SK-MEL-5 (cell line): ENCODE data around the gene SLC22A23. TPM values are rescaled to one million over a fixed set of nuclear protein-coding genes. Genes with fewer than 3 reads are reported as not detected.

Experiments
- DNase-seq: peaks from one replicate; pipeline ENCODE4 v3.0.0-alpha.2; 2016; ENCODE audit warnings: low read depth, low spot score
- in situ Hi-C: cut with HindIII; loops from 2 replicates; pipeline ENCODE4 v1.10.0; 2016; ENCODE audit warnings: low sequenced_read_pairs, high pct_unique_total_duplicates, low pct_unique_long_range_greater_than_20kb
- total RNA-seq: library from RNA; depleted of rRNA; stranded (reverse); fragments of >200 nt; shearing (Covaris generic); gene quantifications from 2 replicates; pipeline ENCODE4 v1.2.3, GENCODE V29; 2014

SLC22A23 gene
- total RNA-seq, 1 experiment from 2014 or later: 6.2 TPM

GRCh38 chr6:3237761-3238662 lies 218.8 kb downstream of the SLC22A23 start:
- in situ Hi-C loops: no loop called here
- no peak for DNase-seq

DNA sequence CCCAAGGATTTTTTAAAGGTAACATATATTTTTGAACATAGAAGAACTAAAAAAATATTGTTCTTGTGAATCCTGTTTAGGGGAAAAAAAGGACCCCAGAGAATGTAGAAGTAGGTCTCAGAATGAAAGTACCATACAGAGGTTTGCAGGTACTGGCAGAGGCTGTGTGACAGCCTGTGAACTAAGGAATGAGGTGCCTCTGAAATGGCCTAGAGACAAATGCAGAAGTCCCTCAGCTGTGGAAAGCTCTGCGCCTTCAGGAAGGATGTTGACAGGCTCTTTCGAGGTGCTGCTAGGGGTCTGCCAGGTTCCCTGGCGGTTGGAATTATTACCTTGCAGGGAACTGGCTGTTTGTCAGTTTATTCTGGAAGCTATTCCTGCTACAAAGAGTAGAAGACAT lies 220.8 kb downstream of the SLC22A23 start:
- no peak for DNase-seq
- in situ Hi-C loops: no loop called here

DNA sequence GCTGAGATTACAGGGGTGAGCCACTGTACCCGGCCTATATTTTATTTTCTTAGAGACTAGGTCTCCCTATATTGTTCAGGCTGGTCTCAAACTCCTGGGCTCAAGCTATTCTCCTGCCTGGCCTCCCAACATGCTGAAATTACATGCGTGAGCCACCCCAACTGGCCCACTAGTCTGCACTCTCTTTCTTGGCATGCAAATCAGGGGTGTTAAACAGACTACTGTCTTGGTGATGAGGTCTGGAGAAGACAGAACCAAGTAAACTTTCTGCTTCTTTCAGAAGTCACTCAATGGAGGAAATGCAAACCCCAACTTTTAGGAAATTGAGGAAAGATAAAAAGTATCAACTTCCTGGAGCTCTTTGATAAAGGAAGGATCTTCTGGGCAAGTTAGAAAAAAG lies 221.4 kb downstream of the SLC22A23 start:
- DNase-seq: no peak
- in situ Hi-C loops: no loop called here

GRCh38 chr6:3233904-3234303 lies 222.9 kb downstream of the SLC22A23 start:
- in situ Hi-C loops: no loop called here
- DNase-seq: no peak

DNA sequence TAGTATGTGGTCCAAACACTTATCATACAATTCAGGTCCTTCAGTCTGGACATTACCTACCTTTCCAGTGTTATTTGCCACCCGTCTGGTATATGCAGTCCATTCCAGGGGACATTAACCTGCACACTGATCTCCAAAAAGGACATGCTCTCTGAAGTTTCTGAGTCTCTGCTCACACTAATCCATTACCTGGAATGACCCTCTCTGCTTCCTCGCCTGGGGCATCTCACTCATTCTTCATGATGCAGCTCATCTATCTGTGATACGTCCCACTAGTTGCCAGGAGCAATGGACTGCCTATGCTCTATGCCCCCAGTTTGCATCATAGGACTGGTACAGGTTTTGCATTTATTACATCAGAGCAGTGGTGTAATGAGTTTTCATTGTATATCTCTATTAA lies 223.5 kb downstream of the SLC22A23 start:
- no peak for DNase-seq
- in situ Hi-C loops: no loop called here

- DNase-seq: no peak
- in situ Hi-C loops: no loop called here
These were observed 224.6 kb downstream of the SLC22A23 start for GRCh38 chr6:3232017-3232945.

GRCh38 chr6:3231247-3232016 lies 225.4 kb downstream of the SLC22A23 start:
- in situ Hi-C loops: no loop called here
- DNase-seq: peak; percentile 86

DNA sequence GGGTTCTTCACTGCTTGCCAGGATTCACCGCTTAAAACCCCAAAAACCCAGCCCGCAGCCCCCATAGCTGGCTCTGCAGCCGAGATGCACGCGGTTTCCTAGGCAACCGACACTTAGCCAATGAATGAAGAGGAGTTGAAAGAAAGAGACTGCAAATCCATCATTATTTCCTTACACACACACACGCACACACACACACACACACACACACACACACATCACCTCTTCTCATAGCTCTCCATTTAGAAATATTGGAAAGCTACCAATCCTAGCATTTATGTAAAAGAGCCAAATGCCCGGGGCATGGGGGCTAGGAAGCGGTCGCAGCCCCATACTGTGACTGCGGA lies 226.0 kb downstream of the SLC22A23 start:
- DNase-seq: peak; percentile 74
- in situ Hi-C loops: no loop called here

DNA sequence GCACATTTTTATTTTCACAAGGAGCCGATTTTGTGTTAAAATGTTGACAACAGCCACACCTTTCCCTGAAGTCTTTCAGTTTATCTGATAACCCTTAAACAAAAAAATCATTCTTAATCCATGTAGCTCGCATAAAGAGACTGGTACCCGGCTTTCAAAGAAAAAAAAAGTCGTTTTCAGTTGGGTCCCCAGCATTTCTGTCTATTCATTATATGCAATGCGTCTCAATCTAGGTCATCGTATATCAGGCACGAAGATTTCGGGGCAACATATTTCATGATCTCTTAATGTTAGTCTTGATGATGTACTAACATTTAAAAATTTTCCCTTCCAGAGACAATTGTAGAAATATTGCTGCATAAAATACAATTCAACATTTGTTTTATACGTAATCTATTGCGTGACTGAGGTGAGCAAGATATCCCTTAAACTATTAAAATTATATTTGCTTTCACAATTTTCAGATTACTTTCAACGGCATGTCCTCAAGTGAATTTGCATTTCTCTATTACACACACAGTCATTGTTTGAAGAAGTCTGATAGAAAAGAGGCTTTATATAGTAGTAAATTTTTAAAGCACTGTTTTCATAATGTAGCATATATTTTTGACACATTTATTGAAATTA lies 226.5 kb downstream of the SLC22A23 start:
- DNase-seq: no peak
- in situ Hi-C loops: no loop called here

DNA sequence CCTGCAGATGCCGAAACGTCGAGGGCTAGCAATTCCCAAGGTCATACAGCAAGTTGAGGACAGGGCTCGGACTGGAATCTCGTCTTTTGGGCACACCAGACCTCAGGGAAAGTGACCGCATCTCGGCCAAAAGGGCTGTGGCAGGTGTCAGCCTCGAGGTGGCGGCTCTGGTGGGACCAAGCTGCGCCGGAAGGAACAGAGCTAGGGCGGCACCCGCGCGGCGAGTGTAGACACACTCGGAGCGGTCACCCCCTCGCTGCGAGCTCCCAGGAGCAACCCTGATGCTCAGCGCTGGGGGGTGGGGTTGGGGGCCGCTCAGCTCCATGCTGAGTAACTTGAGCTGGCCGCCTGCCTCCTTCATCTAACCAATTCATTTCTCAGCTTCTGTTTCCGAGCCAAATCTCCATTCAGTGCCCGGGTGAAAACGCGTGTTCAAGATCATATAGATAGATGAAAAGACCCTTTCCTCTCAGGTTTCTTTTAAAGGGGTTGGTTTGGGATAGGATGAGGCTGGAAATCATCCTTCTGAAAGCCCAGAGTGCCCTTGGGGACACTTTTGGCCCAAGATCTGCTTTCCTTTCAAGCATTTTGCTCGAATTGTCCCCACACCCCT lies 227.2 kb downstream of the SLC22A23 start:
- no peak for DNase-seq
- in situ Hi-C loops: no loop called here

DNA sequence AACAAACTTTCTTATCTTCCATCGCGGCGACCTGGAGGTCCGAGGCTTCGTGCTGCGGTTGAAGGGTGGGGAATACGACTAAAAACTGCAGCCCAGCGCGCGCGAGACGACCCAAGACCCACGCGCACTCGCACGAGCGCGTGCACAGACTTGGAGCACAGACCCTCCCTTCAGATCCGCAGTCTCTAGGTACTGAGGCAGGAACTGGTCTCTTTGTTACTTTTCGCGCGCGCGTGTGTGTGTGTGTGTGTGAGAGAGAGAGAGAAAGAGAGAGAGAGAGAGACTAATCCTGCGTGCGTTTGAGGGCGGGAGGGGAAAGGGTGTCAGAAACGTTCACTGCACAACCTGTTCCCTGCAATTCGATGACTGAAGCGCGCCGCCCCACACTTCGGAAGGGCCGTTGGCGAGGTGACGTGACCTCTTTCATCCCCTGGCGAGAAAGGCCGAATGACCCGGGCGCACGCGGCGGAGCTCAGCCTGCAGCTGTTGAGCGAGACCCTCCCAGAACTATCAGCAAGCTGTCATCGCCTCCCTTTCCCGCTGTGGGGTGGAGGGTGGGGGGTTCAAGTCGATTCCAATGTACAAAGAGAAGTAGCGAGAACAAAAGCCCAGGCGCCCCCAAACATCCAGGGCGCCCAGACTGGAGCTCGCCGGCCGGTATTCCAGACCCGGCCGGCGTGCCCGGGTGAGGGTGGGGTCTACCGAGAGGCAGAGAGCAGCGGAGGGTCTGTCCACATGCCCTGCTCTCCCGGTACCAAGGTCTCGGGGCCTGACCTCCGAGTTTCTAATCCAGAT lies 227.9 kb downstream of the SLC22A23 start:
- DNase-seq: no peak
- in situ Hi-C loops: no loop called here

GRCh38 chr6:3228046-3228671 lies 228.7 kb downstream of the SLC22A23 start:
- no peak for DNase-seq
- in situ Hi-C loops: no loop called here

- DNase-seq: no peak
- in situ Hi-C loops: no loop called here
These were observed 229.3 kb downstream of the SLC22A23 start, which contains the start of gene TUBB2B for GRCh38 chr6:3227363-3228045. TUBB2B (minus strand) TSS chr6:3227653; CDS start chr6:3227543, 110 bp downstream.

GRCh38 chr6:3226481-3227362 lies 230.1 kb downstream of the SLC22A23 start:
- in situ Hi-C loops: no loop called here
- DNase-seq: no peak
